Activated naive CD8-positive, alpha-beta T cell treated with anti-CD3 and anti-CD28 coated beads, Interleukin-2, amount 10 ng/mL, durations not matched to agents 7 days and 5 days (primary cell): ENCODE results near the gene PDE8B. TPM values are rescaled to one million over a fixed set of nuclear protein-coding genes. Genes with fewer than 3 reads are reported as not detected.
A peak's percentile ranks its signal among the peaks of the same experiment; 100 is the strongest.

ENCODE experiments used
- ATAC-seq: fragments of 150-1000 bp; cut with Tn5 transposase; one replicate; pipeline ENCODE4 v1.10.0; 2021; ENCODE audit warnings: low read depth, moderate library complexity
- POLR2A ChIA-PET: fragments of 350-600 bp; sonication (Branson Sonifier 250); formaldehyde crosslinking; loops from one replicate; lab custom pipeline; 2021; ENCODE audit warnings: antibody characterized with exemption; lab: Charles Lee
- DNase-seq: peaks from one replicate; pipeline ENCODE4 v3.0.0; 2021
- H3K27ac Mint-ChIP-seq: one replicate; pipeline ENCODE4 v1.8.0; 2022; ENCODE audit warnings: mild to moderate bottlenecking, mixed read lengths
- H3K27me3 Mint-ChIP-seq: one replicate; pipeline ENCODE4 v1.8.0; 2022; ENCODE audit warnings: mild to moderate bottlenecking, moderate library complexity, mixed read lengths
- H3K36me3 Mint-ChIP-seq: one replicate; pipeline ENCODE4 v1.8.0; 2021; ENCODE audit warnings: mild to moderate bottlenecking, mixed read lengths
- H3K4me1 Mint-ChIP-seq: one replicate; pipeline ENCODE4 v1.8.0; 2021; ENCODE audit warnings: mixed read lengths
- H3K4me3 Mint-ChIP-seq: one replicate; pipeline ENCODE4 v1.8.0; 2022; ENCODE audit warnings: mild to moderate bottlenecking, moderate library complexity, mixed read lengths
- H3K9me3 Mint-ChIP-seq: one replicate; pipeline ENCODE4 v1.8.0; 2021; ENCODE audit warnings: mixed read lengths
- total RNA-seq, 2 experiments: library from RNA; stranded (reverse); gene quantifications; one replicate each; pipeline ENCODE4 v1.2.3, GENCODE V29; 2021

The PDE8B gene
- total RNA-seq, 2 experiments from 2014 or later: 0.19 to 0.23 TPM

GRCh38 chr5:77204967-77205366 is 5.5 kb upstream of the PDE8B start:
- DNase-seq (no peak), ATAC-seq (no peak)
- POLR2A ChIA-PET: no interaction called here
- Mint-ChIP-seq H3K4me1 (peaks cover 5% of the 10 kb centered on the region), H3K4me3 (no peak overlapping the region), H3K9me3 (no peaks in the 10 kb centered on the region), H3K36me3 (no peaks in the 10 kb centered on the region), H3K27ac (no peak overlapping the region), H3K27me3 (peaks cover 32% of the 10 kb centered on the region)

DNA sequence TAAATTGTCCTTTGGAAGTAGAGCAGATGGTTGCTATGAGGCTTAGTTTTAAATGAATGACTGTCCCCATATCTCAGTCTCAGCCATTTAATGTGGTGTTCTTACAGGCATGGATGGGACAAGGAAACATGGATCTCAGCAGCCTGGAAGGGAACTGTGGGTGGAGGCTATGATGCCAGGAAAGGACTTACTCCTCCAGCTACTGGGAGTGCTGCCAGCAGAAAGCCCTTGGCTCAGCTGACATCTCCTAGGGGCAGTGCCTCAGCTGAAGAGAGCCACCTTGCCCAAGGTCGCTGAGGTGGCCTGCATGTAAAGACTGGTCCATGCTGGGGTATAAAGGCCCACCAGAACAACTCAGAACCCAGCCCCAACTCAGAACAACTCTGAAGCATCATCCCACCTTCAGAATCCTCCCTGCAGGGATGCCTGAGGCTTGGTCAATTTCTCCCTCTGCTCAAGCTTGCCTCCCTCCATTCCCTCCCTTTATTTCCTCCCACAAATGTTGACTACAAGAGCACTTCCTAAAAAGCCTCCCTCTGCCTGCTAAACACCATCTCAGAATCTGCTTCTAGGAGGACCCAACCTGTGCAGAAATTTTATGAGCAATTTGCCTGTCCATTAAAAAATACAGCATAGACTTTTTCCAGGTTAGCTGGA is 1.8 kb upstream of the PDE8B start:
- no peak overlapping the region for H3K4me3 Mint-ChIP-seq
- H3K9me3 Mint-ChIP-seq: no peaks in the 10 kb centered on the region
- ATAC-seq: no peak
- POLR2A ChIA-PET: no interaction called here
- peaks cover 10% of the 10 kb centered on the region for H3K4me1 Mint-ChIP-seq
- H3K36me3 Mint-ChIP-seq: no peaks in the 10 kb centered on the region
- no peak overlapping the region for H3K27ac Mint-ChIP-seq
- no peak for DNase-seq
- H3K27me3 Mint-ChIP-seq: peaks cover 57% of the 10 kb centered on the region

- Mint-ChIP-seq H3K36me3 (no peaks in the 10 kb centered on the region), H3K27me3 (peaks cover 66% of the 10 kb centered on the region), H3K4me3 (peak overlapping the region; percentile 81), H3K4me1 (peaks cover 10% of the 10 kb centered on the region), H3K9me3 (no peaks in the 10 kb centered on the region), H3K27ac (peak overlapping the region; percentile 30)
- POLR2A ChIA-PET: no interaction called here
- DNase-seq (no peak), ATAC-seq (no peak)
Measured at GRCh38 chr5:77209495-77210090, 887 bp upstream of the PDE8B start.

DNA sequence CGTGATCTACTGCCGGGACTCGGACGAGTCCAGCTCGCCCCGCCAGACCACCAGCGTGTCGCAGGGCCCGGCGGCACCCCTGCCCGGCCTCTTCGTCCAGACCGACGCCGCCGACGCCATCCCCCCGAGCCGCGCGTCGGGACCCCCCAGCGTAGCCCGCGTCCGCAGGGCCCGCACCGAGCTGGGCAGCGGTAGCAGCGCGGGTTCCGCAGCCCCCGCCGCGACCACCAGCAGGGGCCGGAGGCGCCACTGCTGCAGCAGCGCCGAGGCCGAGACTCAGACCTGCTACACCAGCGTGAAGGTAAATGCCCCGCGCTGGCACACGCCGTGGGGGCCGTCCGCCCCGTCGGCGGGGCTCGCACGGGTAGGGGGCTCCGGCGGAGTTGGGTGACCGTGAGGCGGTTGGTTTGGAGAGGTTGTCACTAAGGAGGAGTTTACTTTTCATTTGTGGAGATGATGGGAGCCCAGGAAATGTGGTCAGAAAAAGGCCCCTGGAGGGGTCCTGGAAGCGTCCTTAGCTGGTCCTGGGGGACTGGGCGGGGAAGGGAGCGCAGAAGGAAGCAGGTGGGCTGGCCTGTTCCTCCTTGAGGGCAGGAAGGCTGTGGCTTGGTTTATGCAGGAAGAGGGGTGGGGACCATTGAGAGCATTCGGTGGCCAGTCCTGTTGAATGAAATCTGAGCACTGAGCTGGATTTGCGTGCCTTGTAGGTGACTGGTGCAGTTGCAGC is 647 bp downstream of the PDE8B start:
- Mint-ChIP-seq H3K4me1 (peaks cover 10% of the 10 kb centered on the region), H3K27me3 (peaks cover 77% of the 10 kb centered on the region), H3K27ac (no peak overlapping the region), H3K9me3 (no peaks in the 10 kb centered on the region), H3K4me3 (peak overlapping the region; percentile 78), H3K36me3 (no peaks in the 10 kb centered on the region)
- peak; percentile 34 for DNase-seq
- peak; percentile 23 for ATAC-seq
- POLR2A ChIA-PET: no interaction called here

GRCh38 chr5:77211691-77212047 is 1.2 kb downstream of the PDE8B start:
- peaks cover 10% of the 10 kb centered on the region for H3K4me1 Mint-ChIP-seq
- DNase-seq (no peak), ATAC-seq (no peak)
- H3K4me3 Mint-ChIP-seq: peak overlapping the region; percentile 78
- POLR2A ChIA-PET: no interaction called here
- no peaks in the 10 kb centered on the region for H3K9me3 Mint-ChIP-seq
- no peak overlapping the region for H3K27ac Mint-ChIP-seq
- H3K36me3 Mint-ChIP-seq: no peaks in the 10 kb centered on the region
- peaks cover 76% of the 10 kb centered on the region for H3K27me3 Mint-ChIP-seq

GRCh38 chr5:77213601-77214000 is 3.1 kb downstream of the PDE8B start:
- H3K4me3 Mint-ChIP-seq: no peak overlapping the region
- no peak for DNase-seq
- POLR2A ChIA-PET: no interaction called here
- H3K27ac Mint-ChIP-seq: no peak overlapping the region
- peaks cover 70% of the 10 kb centered on the region for H3K27me3 Mint-ChIP-seq
- ATAC-seq: no peak
- no peaks in the 10 kb centered on the region for H3K9me3 Mint-ChIP-seq
- H3K4me1 Mint-ChIP-seq: peaks cover 10% of the 10 kb centered on the region
- H3K36me3 Mint-ChIP-seq: no peaks in the 10 kb centered on the region

- Mint-ChIP-seq H3K4me3 (no peak overlapping the region), H3K27me3 (peaks cover 68% of the 10 kb centered on the region), H3K36me3 (no peaks in the 10 kb centered on the region), H3K27ac (no peak overlapping the region), H3K9me3 (no peaks in the 10 kb centered on the region), H3K4me1 (peaks cover 10% of the 10 kb centered on the region)
- DNase-seq (no peak), ATAC-seq (no peak)
- POLR2A ChIA-PET: no interaction called here
Measured at GRCh38 chr5:77214151-77214550, 3.7 kb downstream of the PDE8B start.

DNA sequence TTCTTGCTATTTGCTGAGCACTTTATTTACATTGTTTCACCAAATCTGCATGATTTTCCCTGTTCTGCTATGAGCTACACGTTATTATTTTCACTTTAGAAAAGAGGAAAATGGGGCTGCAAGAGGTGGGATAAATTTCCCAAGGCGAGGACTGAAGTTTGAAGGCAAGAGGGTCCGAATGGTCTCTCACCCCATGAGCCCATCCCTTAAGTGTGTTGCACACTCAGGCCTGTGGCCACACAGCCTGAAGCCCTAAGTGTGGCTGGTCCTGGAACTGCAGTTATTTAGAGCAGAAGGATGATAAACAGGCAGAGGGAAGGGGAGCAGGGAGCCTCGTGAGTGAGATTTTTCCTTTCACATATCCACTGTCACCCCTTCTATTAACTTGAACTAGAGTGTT is 7.8 kb downstream of the PDE8B start:
- H3K36me3 Mint-ChIP-seq: no peaks in the 10 kb centered on the region
- no peak for DNase-seq
- H3K27me3 Mint-ChIP-seq: peaks cover 54% of the 10 kb centered on the region
- POLR2A ChIA-PET: no interaction called here
- H3K4me3 Mint-ChIP-seq: no peak overlapping the region
- peak overlapping the region; percentile 42 for H3K27ac Mint-ChIP-seq
- no peaks in the 10 kb centered on the region for H3K4me1 Mint-ChIP-seq
- ATAC-seq: no peak
- no peaks in the 10 kb centered on the region for H3K9me3 Mint-ChIP-seq

- ATAC-seq (no peak), DNase-seq (no peak)
- no peaks in the 10 kb centered on the region for H3K4me1 Mint-ChIP-seq
- POLR2A ChIA-PET: no interaction called here
- no peak overlapping the region for H3K27ac Mint-ChIP-seq
- peaks cover 48% of the 10 kb centered on the region for H3K27me3 Mint-ChIP-seq
- no peaks in the 10 kb centered on the region for H3K9me3 Mint-ChIP-seq
- H3K4me3 Mint-ChIP-seq: no peak overlapping the region
- H3K36me3 Mint-ChIP-seq: no peaks in the 10 kb centered on the region
Measured at GRCh38 chr5:77221115-77221514, 10.6 kb downstream of the PDE8B start.

DNA sequence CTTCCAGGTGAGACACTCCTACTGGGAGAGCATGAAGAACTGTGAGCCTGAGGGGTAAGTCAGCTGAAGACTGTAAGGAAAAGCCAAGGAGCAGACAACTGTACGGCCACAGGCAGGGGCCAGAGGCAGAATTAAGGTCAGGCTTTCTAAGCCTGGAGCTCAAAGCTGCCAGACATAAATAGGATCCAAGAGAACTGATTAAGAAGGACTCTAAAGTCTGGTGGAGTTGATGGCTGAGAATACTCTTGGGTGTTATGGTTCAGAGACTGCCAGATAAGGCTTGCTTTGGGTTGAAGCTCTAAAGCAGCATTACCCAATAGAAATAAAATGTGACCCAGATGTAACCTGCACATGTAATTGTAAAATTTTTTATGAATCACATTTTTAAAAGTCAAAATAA is 12.2 kb downstream of the PDE8B start:
- POLR2A ChIA-PET: no interaction called here
- no peak for ATAC-seq
- no peak overlapping the region for H3K27ac Mint-ChIP-seq
- H3K4me3 Mint-ChIP-seq: no peak overlapping the region
- peaks cover 42% of the 10 kb centered on the region for H3K27me3 Mint-ChIP-seq
- no peak for DNase-seq
- H3K9me3 Mint-ChIP-seq: no peaks in the 10 kb centered on the region
- H3K4me1 Mint-ChIP-seq: no peaks in the 10 kb centered on the region
- no peaks in the 10 kb centered on the region for H3K36me3 Mint-ChIP-seq

- no peaks in the 10 kb centered on the region for H3K9me3 Mint-ChIP-seq
- no peak for DNase-seq
- H3K36me3 Mint-ChIP-seq: no peaks in the 10 kb centered on the region
- ATAC-seq: no peak
- no peak overlapping the region for H3K27ac Mint-ChIP-seq
- no peak overlapping the region for H3K4me3 Mint-ChIP-seq
- H3K27me3 Mint-ChIP-seq: peaks cover 42% of the 10 kb centered on the region
- POLR2A ChIA-PET: no interaction called here
- H3K4me1 Mint-ChIP-seq: no peaks in the 10 kb centered on the region
Measured at GRCh38 chr5:77223653-77224052, 13.2 kb downstream of the PDE8B start.

DNA sequence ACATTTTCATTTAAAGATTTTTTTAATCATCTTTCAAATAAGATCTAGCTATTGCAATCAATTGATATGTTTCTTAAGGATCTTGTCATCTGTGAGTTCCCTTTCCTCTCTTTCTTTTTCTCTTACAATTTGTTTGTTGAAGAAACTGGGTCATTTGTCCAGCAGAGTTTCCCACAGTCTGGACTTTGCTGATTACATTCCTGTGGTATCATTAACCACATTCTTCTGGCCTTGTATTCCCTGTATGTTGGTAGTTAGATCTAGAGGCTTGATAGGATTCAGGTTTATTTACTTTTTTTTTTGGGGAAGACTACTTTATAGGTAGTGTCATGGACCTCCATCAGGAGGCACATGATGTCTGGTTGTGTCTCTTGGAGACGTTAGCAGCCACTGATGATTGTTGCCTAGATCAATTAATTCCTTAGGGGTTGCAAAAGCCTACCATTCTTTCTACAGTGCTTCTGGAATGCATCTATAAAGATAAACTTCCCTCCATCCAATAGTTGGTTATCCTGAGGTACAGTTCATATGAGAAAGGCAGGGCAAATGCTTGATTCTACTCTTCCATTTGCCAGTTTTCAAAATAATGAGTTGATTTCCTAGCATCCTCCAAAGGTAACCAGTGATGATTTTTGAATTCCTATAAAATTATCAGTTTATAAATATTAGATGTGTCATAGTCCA is 14.3 kb downstream of the PDE8B start:
- ATAC-seq (no peak), DNase-seq (no peak)
- POLR2A ChIA-PET: no interaction called here
- no peak overlapping the region for H3K4me3 Mint-ChIP-seq
- no peak overlapping the region for H3K27ac Mint-ChIP-seq
- no peaks in the 10 kb centered on the region for H3K4me1 Mint-ChIP-seq
- peaks cover 31% of the 10 kb centered on the region for H3K27me3 Mint-ChIP-seq
- H3K36me3 Mint-ChIP-seq: no peaks in the 10 kb centered on the region
- peaks cover 4% of the 10 kb centered on the region for H3K9me3 Mint-ChIP-seq

DNA sequence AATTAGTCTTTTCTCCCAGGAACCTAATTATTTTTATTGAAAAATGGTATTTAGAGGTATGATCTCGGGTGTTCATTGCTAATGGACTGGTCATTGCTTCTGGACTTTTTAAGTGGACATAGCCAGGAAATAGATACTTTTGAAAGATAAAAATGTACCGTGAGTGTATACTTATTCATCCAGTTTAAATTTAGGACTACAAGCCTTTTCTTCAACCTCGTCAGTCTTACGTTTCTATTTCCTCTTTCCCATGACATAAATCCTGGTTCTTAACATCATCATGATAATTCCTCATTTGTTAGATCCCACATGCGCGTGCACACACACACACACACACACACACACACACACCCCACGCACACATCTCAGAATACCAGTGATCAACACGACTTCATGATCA is 15.1 kb downstream of the PDE8B start:
- Mint-ChIP-seq H3K9me3 (peaks cover 6% of the 10 kb centered on the region), H3K27ac (no peak overlapping the region), H3K27me3 (peaks cover 29% of the 10 kb centered on the region), H3K36me3 (no peaks in the 10 kb centered on the region), H3K4me1 (peaks cover 1% of the 10 kb centered on the region), H3K4me3 (no peak overlapping the region)
- POLR2A ChIA-PET: no interaction called here
- DNase-seq (no peak), ATAC-seq (no peak)
